NB4 (cell line): Measurements from ENCODE around the gene MYOZ3.

Experiments
- MYC ChIP-seq: IDR thresholded peaks from 2 replicates; pipeline ENCODE4 v1.6.1; 2011; ENCODE audit warnings: low read depth, low read length
- POLR2A ChIP-seq: IDR thresholded peaks from 2 replicates; pipeline ENCODE4 v1.6.1; 2011; ENCODE audit warnings: mild to moderate bottlenecking; ENCODE audit not compliant: insufficient read length; ENCODE audit errors: extremely low read depth
- TF ChIP-seq, protein P1 (sequence below): IDR thresholded peaks from one replicate; pipeline ENCODE4 v1.5.1; 2012; ENCODE audit warnings: low read depth, low read length
- TF ChIP-seq, protein P2 (sequence below): IDR thresholded peaks from 2 replicates; pipeline ENCODE4 v1.6.1; 2011; ENCODE audit warnings: low read depth, low read length

DNA sequence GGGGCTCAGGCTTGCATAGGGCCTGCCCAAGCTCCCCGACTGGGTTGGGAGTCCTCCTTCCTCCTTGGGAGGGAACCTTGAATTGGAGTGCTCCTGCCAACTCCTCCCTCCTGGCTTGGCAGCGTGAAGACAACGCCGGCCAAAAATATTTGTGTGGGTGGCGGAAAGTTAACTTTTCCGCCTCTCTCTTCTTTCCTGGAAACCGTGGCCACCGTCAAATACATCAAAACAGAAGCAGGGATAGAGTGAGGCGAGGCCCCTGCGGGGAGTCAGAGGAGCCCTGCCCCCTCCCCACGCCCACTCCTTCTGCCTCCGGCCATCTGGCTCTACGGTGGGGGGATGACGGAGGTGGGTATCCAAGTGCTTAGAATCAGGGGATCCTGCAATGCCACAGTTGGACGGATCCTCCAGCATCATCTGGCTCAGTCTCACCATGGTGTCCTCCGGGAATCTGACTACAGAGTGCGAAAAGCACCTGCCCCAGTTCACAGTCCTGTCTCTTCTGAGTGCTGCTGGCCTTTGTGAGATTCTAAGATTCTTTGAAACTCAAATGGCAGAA, 45.8 kb upstream of the MYOZ3 start:
- TF ChIP-seq MYC = no peak
- TF ChIP-seq, protein P1, sequence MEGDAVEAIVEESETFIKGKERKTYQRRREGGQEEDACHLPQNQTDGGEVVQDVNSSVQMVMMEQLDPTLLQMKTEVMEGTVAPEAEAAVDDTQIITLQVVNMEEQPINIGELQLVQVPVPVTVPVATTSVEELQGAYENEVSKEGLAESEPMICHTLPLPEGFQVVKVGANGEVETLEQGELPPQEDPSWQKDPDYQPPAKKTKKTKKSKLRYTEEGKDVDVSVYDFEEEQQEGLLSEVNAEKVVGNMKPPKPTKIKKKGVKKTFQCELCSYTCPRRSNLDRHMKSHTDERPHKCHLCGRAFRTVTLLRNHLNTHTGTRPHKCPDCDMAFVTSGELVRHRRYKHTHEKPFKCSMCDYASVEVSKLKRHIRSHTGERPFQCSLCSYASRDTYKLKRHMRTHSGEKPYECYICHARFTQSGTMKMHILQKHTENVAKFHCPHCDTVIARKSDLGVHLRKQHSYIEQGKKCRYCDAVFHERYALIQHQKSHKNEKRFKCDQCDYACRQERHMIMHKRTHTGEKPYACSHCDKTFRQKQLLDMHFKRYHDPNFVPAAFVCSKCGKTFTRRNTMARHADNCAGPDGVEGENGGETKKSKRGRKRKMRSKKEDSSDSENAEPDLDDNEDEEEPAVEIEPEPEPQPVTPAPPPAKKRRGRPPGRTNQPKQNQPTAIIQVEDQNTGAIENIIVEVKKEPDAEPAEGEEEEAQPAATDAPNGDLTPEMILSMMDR = no peak
- TF ChIP-seq POLR2A = no peak
- TF ChIP-seq, protein P2, sequence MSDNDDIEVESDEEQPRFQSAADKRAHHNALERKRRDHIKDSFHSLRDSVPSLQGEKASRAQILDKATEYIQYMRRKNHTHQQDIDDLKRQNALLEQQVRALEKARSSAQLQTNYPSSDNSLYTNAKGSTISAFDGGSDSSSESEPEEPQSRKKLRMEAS = no peak
